ENCODE measurements around the gene OR56A5.
"Not testable (repeated sequence)": the region's sequence is repeated elsewhere in the genome, so short reads cannot be mapped to it uniquely, and the experiment has no call there.

OR56A5 gene

DNA sequence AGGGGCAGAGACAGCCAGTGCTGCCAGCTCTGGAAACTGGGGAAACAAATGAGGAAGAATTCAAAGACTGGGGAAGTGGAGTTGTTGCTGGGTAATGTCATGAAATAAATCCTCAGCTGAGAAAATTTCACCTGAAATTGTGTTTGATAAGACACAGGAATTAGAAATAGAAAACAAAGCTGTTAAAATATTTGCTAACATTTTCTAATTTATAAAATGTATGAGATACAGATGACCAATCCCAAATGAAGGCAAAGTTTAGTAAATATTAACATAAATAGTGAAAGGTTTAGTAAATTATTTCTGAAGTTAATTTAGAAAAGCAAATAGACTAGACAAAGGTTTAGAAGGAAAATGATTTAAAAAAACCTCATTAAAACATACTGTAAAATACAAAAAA lies at the start of gene OR56A5:
Gene OR56A5 (minus strand): TSS at position 101 of the 400 bp plus-strand sequence. CDS start 0 bp downstream, at position 101.
- DNase-seq: no peak

GRCh38 chr11:6013042-6013441 lies 44.7 kb upstream of the OR56A5 start:
- no peak for DNase-seq

- DNase-seq: no peak
Observed at GRCh38 chr11:6012035-6012668, 43.9 kb upstream of the OR56A5 start.

GRCh38 chr11:6006846-6007245 lies 38.6 kb upstream of the OR56A5 start, which contains the start of gene OR56A4:
Gene OR56A4, minus strand, starts transcription at chr11:6006946. Its CDS starts 3,954 bp downstream, at chr11:6002992.
- no peak for DNase-seq

DNA sequence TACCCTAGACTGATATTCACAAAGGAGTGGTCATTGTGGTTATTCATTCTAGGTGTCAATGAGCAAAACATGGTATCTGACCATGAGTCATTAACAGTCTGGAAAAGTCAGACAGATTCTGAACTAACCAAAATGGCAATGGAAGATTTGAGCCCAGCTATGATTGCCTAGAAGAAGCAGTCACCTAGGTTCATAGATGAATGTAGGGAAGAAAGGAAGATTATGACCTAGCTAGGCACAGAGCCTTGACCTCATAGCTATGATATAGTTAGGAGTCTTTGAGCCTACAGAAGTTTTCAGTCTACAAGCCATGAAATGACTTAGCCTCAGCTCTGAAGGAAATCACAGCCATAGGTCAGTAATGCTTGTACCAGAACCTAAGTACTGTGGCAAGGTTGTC lies 38.1 kb upstream of the OR56A5 start:
- no peak for DNase-seq

- no peak for DNase-seq
Observed at GRCh38 chr11:6002202-6002699, 34.0 kb upstream of the OR56A5 start.

DNA sequence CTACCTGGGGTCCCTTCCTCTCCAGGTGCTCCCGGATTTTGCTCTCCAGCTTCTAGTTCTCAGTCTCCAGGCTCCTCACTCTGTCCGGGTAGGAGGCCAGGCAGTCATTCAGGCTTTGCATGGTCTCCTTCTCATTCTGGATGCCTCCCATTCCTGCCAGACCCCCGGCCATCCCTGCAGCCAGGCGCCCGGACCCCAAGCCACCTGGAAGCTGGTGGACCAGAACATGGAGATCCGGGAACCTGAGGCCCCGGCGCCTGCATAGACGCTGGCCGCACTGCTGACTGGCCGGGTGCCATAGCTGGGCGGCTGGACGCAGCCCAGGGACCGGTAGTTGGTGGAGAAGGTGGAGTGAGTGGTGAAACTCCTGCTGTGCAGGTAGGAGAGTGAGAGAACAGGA lies 26.5 kb upstream of the OR56A5 start:
- DNase-seq: no peak

DNA sequence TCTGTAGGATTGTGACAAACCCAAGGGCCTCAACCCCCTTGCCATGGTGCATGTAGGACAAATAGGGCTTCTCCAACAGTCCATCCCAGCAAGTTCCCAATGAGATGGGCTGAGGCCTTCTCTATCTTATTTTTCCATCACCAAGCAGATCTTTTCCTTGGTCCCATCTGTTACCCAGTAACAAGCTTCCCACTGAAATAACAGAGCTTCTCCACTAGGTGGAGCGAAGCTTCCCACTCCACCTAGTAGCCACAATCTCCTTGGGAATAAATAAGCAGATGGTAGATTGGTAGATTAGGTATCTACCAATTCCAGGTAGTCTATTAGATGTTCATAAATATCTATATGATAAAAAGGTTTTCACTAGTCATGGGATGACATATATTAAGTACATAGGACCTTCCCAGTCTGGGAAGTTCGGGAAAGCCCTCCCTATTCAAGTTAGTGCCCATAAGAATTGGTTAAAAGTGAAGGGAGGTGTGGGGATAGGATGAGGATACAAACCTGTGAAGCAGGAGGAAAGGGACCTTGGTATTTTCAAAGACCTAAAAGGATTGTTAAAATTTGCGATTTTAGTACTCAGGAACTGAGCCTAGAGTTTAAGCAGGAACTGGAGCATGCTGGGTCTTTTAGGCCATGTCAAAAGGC lies 24.4 kb upstream of the OR56A5 start:
- DNase-seq: no peak

GRCh38 chr11:5992150-5992549 lies 23.9 kb upstream of the OR56A5 start:
- no peak for DNase-seq

DNA sequence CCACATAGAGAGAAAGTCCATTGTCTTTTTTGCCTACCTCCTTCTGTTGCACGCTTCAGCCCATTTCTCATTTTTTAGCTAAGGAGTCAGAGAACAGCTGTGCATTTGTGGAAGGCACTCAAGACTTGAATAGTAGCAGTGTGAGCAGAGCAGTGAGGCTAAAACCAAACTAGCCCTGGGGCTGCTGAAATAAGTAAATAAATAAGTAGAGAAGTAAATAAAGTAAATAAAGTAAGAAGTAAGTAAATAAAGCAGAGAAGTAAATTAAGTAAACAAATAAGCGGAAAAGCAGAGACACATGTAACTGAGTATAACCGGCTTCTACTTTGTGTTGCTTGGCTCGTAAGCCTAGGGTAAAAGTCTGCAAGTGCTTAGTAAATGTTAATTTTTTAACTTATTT lies 20.9 kb upstream of the OR56A5 start:
- DNase-seq: no peak

- no peak for DNase-seq
Observed at GRCh38 chr11:5986885-5987284, 18.6 kb upstream of the OR56A5 start, which contains the start of gene OR52L1. Gene OR52L1, minus strand, starts transcription at chr11:5986985. Its CDS starts 55 bp downstream, at chr11:5986930.

DNA sequence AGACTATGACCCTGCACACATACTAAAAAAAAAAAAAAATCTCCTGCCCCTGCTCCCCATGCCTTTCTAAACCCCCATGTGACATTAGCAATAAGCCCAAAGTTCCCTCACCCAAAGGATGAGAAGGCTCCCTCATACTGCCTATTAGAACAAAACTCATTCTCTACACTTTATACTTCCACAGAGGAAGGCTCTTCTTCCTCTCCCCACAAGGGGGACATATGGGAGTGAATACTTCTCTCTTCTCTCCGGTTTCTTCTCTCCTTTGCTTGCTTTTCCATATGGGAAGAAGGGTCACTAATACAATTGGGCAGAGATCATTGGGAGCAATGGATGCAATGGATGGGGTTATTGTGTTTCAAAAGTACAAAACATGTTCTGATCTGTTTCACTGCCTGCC lies 15.1 kb upstream of the OR56A5 start:
- no peak for DNase-seq

GRCh38 chr11:5973530-5973929 lies 5.2 kb upstream of the OR56A5 start:
- no peak for DNase-seq

GRCh38 chr11:5967708-5968107 lies 586 bp downstream of the OR56A5 start:
- no peak for DNase-seq

DNA sequence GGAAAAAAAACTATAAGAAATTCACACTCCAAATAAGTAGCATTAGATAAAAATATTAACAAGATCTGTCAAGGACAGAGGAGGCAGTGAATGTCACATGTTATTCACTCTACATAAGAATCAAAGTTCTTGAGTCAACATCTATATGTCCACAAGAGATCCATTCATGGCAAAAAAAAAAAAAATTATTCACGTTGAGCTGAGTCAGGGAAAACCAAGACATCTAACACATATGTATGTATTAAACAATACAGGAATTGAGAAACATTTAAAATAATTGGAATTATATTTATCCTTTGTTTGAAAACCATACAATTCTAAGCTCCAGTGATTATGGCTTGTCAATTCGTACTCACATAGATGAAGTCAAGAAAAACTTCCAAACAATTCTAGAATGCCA lies 1.3 kb downstream of the OR56A5 start:
- DNase-seq: no peak

- DNase-seq: not testable (repeated sequence)
Observed at GRCh38 chr11:5960704-5961320, 7.5 kb downstream of the OR56A5 start.

DNA sequence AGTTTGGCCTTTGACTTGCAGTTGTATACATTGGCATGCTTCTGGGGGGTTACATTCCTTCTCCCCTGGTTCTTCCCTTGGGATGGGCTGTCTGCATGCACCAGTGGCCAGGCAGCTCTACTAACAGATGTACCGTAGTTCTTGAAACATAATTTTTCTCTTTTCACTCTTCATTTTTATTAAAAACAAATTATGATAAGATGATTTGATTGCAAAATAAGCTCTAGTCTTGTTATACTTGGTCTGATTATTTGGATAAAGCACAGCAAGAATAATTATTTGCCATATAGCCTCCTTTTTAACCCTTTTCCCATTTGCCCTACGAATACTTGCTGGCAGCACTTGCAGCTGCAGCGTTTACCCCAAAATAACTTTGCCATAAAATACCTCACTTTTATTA lies 12.7 kb downstream of the OR56A5 start:
- no peak for DNase-seq

- no peak for DNase-seq
Observed at GRCh38 chr11:5941951-5942350, 26.3 kb downstream of the OR56A5 start, which contains the start of gene OR56A3. Gene OR56A3, plus strand, starts transcription at chr11:5942251. Its CDS starts 5,096 bp downstream, at chr11:5947347.

GRCh38 chr11:5940748-5941147 lies 27.5 kb downstream of the OR56A5 start:
- DNase-seq: no peak

- no peak for DNase-seq
Observed at GRCh38 chr11:5938603-5938965, 29.7 kb downstream of the OR56A5 start.

DNA sequence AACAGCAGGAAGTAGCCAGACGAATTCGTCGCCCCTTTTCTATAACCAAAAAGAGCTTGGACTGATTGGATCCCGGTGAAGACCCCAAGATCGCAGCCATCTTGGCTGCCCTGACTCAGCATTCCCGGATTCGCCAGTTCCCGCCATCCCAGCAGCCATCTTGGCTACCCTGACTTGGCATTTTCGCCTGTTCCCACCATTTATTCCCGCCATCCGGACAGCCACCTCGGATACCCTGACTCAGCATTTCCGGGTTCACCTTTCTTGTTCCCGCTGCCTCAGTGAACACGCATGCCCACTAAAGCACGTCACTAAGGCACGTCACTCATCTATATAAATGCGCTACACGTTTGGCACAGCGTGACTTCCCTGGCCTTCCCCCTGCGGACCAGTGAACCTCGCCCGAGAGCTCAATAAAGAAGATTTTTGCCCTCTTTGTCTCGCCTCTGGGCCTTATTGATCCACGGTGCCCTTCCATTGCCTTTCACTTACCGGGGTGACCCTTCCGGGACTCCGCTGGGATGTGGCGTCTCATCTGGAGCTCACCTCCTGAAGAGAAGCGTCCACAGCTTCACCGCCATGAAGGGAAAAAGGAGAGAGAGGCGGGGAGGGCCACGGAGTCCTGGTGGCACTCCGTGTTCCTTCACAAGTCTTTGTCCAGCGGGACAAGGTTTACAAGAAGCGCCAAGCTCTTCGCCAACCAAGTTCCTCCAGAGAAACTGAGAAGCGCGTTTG lies 30.3 kb downstream of the OR56A5 start:
- no peak for DNase-seq

DNA sequence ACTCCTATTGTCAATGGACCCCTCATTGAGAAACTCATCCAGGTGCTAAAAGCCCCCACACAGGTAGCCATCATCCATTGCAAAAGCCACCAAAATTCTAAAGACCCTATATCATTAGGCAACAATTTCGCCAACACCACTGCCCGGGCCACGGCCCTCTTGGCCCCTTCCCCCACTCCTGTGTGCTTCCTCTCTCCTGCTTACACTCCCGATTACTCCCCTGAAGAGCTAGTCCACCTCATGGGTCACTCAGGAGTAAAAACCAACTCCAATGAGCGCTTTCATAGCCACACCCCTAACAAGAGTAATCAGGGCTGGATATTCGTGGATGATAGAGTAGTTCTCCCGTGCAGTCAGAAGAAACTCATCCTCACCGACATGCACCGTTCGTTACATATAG lies 35.2 kb downstream of the OR56A5 start:
- no peak for DNase-seq

DNA sequence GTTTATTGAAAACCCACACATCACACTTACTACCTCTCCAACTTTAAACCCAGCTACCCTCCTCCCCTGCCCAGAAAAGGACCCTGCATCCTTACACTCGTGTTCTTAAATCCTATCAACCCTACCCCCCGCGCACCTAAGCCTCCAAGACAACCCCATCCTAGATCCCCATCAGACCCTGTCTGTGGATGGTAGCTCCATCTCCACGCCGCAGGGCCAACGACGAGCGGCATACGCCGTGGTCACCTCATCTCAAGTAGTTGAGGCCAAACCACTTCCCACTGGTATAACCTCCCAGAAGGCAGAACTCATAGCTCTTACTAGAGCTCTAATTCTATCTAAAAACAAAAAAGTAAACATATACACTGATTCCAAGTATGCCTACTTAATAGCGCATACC lies 35.6 kb downstream of the OR56A5 start:
- no peak for DNase-seq
